Adrenal gland (tissue), 12 donors: ENCODE data around the gene ARHGAP19. TPM values are rescaled to one million over a fixed set of nuclear protein-coding genes. Genes with fewer than 3 reads are reported as not detected.

Experiments used
- DNase-seq, 7 donors: peaks; one replicate each; pipeline ENCODE4 v3.0.0-alpha.2; 2019 to 2020
- H3K27ac ChIP-seq, 5 donors: fragments of 200-600 bp; sonication (generic) in 4 of 5; 1 replicate in 3 of 5; 2 replicates in 2 of 5; pipeline versions ENCODE4 v1.5.1 to v1.8.0; 2016 to 2020; ENCODE audit warnings: mild to moderate bottlenecking in 1 of 5
- H3K27me3 ChIP-seq: fragments of 200-600 bp; 2 replicates; pipeline ENCODE4 v1.8.0; 2021
- H3K36me3 ChIP-seq, 2 donors: fragments of 200-600 bp; replicated peaks in 1 of 2; 1 replicate in 1 of 2; 2 replicates in 1 of 2; pipeline versions ENCODE4 v1.5.1 to v1.8.0; 2018 to 2022
- H3K4me1 ChIP-seq, 2 donors: fragments of 200-600 bp; replicated peaks in 1 of 2; 1 replicate in 1 of 2; 2 replicates in 1 of 2; pipeline versions ENCODE4 v1.5.1 to v1.8.0; 2018 to 2021
- H3K4me3 ChIP-seq, 4 donors: fragments of 200-600 bp; sonication (generic) in 3 of 4; one replicate each; pipeline ENCODE4 v1.5.1; 2016 to 2018
- H3K9me3 ChIP-seq, 3 donors: fragments of 200-600 bp; sonication (generic) in 1 of 3; replicated peaks in 1 of 3; 1 replicate in 2 of 3; 2 replicates in 1 of 3; pipeline versions ENCODE4 v1.5.1 to v1.8.0; 2016 to 2021
- CTCF ChIP-seq, 6 experiments: fragments of 450-650 bp in 4 of 6; fragments of 200-600 bp in 2 of 6; sonication (generic) in 1 of 6; IDR thresholded peaks; 1 replicate in 5 of 6; 2 replicates in 1 of 6; pipeline versions ENCODE4 v1.5.1 to v1.8.0; 2016 to 2021; ENCODE audit warnings: antibody characterized with exemption in 6 of 6, mild to moderate bottlenecking in 2 of 6, moderate library complexity in 1 of 6
- POLR2A ChIP-seq, 2 donors: fragments of 450-650 bp; IDR thresholded peaks; one replicate each; pipeline ENCODE4 v1.6.1; 2017; ENCODE audit warnings: antibody characterized with exemption in 2 of 2, mild to moderate bottlenecking in 2 of 2, moderate library complexity in 1 of 2
- WGBS, 4 donors: extraction: QIAGEN DNeasy Blood & Tissue Kit in 2 of 4; methylation state at CpG; one replicate each; pipeline versions ENCODE4 v1.1.5 to v1.1.7; 2013 to 2017; 5-methylcytosine and 5-hydroxymethylcytosine counted together
- intact Hi-C, 2 donors: fragments of 100-400 bp; cut with DNase I; formaldehyde crosslinking; loops; one replicate each; pipeline versions ENCODE4 v1.14.1 to v1.15.0; 2022 to 2023
- polyA plus RNA-seq, 3 donors: library from polyadenylated mRNA; stranded (reverse); fragments of 200-250 nt in 2 of 3; fragments of 350-450 nt in 1 of 3; fragmentation: Illumina TruSeq in 1 of 3; extraction: RNeasy Lipid Tissue Mini Kit (QIAGEN cat#74804) in 1 of 3; gene quantifications; one replicate each; pipeline ENCODE4 v1.2.3, GENCODE V29; 2013 to 2014
- total RNA-seq, 9 donors: library from RNA; depleted of rRNA in 4 of 9; stranded (reverse); fragments of >200 nt in 4 of 9; fragments of 120-200 nt in 1 of 9; fragmentation: NEBNext Ultra II Directional in 1 of 9; extraction: Animal tissue kit (Norgen Biotek cat#: 25700) in 1 of 9; gene quantifications; one replicate each; pipeline versions ENCODE4 v1.1.0 to v1.2.4, GENCODE V29; 2013 to 2023
- donor health status: healthy with polysubstance abuse.
- donor health status: Bipolar disorder and iron deficiency.
- donor health status: DM: yes; HTN: yes; CAD: no.
- donor health status: DM: no; HTN: no; CAD: no.
- donor health status: DM: no; HTN: no; CAD: no.
- donor health status: DM: yes; HTN: yes; CAD: no.

The ARHGAP19 gene
- total and polyA plus RNA-seq, 12 donors: 1.7 to 15.0 (median 6.8) TPM

DNA sequence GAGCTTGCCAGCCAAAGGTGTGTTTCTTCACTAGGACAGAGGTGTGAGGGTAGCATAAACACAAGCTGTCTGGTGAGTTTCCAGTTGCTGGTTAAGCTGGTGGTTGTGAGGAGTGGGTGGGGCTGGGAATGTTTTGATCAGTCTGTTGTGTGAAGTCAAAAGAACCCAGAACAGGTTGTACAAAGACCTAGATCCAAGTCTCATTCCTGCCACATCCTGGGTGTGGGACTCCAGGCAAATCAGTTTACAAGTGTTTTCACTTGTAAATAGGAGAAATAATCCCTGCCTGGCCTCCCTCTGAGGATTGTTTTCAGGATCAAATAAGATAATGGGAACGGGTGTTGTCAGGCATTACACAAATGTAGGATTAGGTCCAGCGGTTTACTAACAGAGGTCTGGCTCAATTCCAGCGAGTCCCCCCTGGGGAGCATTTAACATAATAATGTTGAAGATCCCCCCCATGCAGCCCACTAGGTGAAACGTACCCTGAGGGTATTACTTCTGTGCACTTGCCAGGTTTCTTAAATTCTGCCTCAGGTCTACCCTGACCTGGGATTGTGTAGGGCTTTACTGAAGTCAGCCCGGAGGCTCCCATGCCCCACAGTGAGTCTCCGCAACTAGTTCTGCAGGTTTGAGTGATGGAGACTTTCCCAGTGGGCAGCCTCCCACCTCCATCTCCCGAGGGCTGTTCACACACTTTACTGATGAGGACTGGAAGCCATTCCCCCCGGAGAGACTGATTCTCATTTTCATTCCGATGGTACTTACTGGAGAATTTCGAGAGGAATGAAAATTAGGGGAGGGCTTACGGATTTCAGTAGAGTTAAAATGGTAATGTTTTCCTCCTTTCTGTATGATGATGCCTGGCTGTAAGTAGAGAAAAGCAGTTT lies 44.8 kb upstream of the ARHGAP19 start:
- H3K36me3 ChIP-seq: no peaks in the 10 kb centered on the region
- no peak overlapping the region for H3K4me3 ChIP-seq
- whole genome bisulfite sequencing, 4 donors: 27 to 36% (median 32%) methylated on average over 8 to 11 of the region's 11 CpGs
- intact Hi-C loops: loop anchor here in 1 of 2 donors (10.0 kb wide), 1 partner anchor 52 kb away; no protein-coding TSS in a partner anchor
- peaks cover 5% of the 10 kb centered on the region in 2 donors for H3K4me1 ChIP-seq
- H3K9me3 ChIP-seq: no peaks in the 10 kb centered on the region
- no peak for TF ChIP-seq POLR2A (IDR thresholded peaks at IDR 0.05)
- no peak for TF ChIP-seq CTCF (IDR thresholded peaks at IDR 0.05)
- H3K27me3 ChIP-seq: no peaks in the 10 kb centered on the region
- peak overlapping the region in 1 of 5 donors; percentile 8 for H3K27ac ChIP-seq
- DNase-seq: no peak

- no peak overlapping the region for H3K27ac ChIP-seq
- H3K4me3 ChIP-seq: no peak overlapping the region
- WGBS, 4 donors: 44 to 59% (median 53%) methylated on average over 5 of the region's 5 CpGs
- H3K36me3 ChIP-seq: no peaks in the 10 kb centered on the region
- peaks cover 12% of the 10 kb centered on the region in 2 donors for H3K4me1 ChIP-seq
- H3K27me3 ChIP-seq: no peaks in the 10 kb centered on the region
- no peaks in the 10 kb centered on the region for H3K9me3 ChIP-seq
- intact Hi-C loops: loop anchor here in 1 of 2 donors (10.0 kb wide), 1 partner anchor 52 kb away; no protein-coding TSS in a partner anchor
- TF ChIP-seq POLR2A (IDR thresholded peaks at IDR 0.05) (no peak), CTCF (IDR thresholded peaks at IDR 0.05) (no peak)
- no peak for DNase-seq
Measured at GRCh38 chr10:97336446-97336845, 44.0 kb upstream of the ARHGAP19 start.

DNA sequence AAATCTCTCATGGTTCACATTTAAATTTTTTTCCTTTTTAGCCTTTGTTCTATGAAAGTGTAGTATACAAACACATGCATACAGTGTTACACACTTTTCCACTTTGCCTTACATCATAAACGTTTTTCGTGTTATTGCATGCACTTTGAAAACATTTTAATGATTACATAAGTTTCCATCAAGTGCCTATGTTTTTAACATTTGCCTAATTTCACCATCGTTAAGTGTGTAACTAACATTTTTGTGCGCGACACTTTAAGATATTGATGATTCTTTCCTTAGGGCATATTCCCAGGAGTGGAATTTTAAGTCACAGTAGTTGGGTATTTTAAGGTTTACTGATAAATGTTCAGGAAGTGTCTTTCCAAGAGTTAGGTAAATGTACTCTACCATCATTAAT lies 43.6 kb upstream of the ARHGAP19 start:
- no peak for DNase-seq
- H3K36me3 ChIP-seq: no peaks in the 10 kb centered on the region
- TF ChIP-seq POLR2A (IDR thresholded peaks at IDR 0.05): no peak
- TF ChIP-seq CTCF (IDR thresholded peaks at IDR 0.05): no peak
- H3K27ac ChIP-seq: no peak overlapping the region
- WGBS, 4 donors: 63 to 66% (median 65%) methylated on average over 5 of the region's 5 CpGs
- no peaks in the 10 kb centered on the region for H3K27me3 ChIP-seq
- intact Hi-C loops: loop anchor here in 1 of 2 donors (10.0 kb wide), 1 partner anchor 51 kb away; no protein-coding TSS in a partner anchor
- H3K9me3 ChIP-seq: no peaks in the 10 kb centered on the region
- H3K4me1 ChIP-seq: peaks cover 15 to 17% of the 10 kb centered on the region in 2 donors
- H3K4me3 ChIP-seq: no peak overlapping the region

- intact Hi-C loops: loop anchor here in 1 of 2 donors (10.0 kb wide), 1 partner anchor 50 kb away; no protein-coding TSS in a partner anchor
- Histone ChIP-seq H3K9me3 (no peaks in the 10 kb centered on the region), H3K27me3 (no peaks in the 10 kb centered on the region), H3K4me3 (peak overlapping the region in 2 of 4 donors; percentile 80 to 88), H3K4me1 (peaks cover 15 to 18% of the 10 kb centered on the region in 2 donors), H3K36me3 (no peaks in the 10 kb centered on the region), H3K27ac (peak overlapping the region in 3 of 5 donors; percentile 93 to 97 (median 95))
- peak in 1 of 7 donors; percentile 33 for DNase-seq
- 2 to 9% (median 3%) methylated on average over 13 to 25 of the region's 25 CpGs for WGBS, 4 donors
- TF ChIP-seq POLR2A (IDR thresholded peaks at IDR 0.05): no peak
- TF ChIP-seq CTCF (IDR thresholded peaks at IDR 0.05): no peak
Measured at GRCh38 chr10:97335188-97335619, 42.8 kb upstream of the ARHGAP19 start.
